Adrenal gland (tissue), 12 donors: Measurements from ENCODE around the gene CLMP. TPM values are rescaled to one million over a fixed set of nuclear protein-coding genes. Genes with fewer than 3 reads are reported as not detected.

Experiments used
- DNase-seq, 7 donors: peaks; one replicate each; pipeline ENCODE4 v3.0.0-alpha.2; 2019 to 2020
- H3K27ac ChIP-seq, 5 donors: fragments of 200-600 bp; sonication (generic) in 4 of 5; 1 replicate in 3 of 5; 2 replicates in 2 of 5; pipeline versions ENCODE4 v1.5.1 to v1.8.0; 2016 to 2020; ENCODE audit warnings: mild to moderate bottlenecking in 1 of 5
- H3K27me3 ChIP-seq: fragments of 200-600 bp; 2 replicates; pipeline ENCODE4 v1.8.0; 2021
- H3K36me3 ChIP-seq, 2 donors: fragments of 200-600 bp; replicated peaks in 1 of 2; 1 replicate in 1 of 2; 2 replicates in 1 of 2; pipeline versions ENCODE4 v1.5.1 to v1.8.0; 2018 to 2022
- H3K4me1 ChIP-seq, 2 donors: fragments of 200-600 bp; replicated peaks in 1 of 2; 1 replicate in 1 of 2; 2 replicates in 1 of 2; pipeline versions ENCODE4 v1.5.1 to v1.8.0; 2018 to 2021
- H3K4me3 ChIP-seq, 4 donors: fragments of 200-600 bp; sonication (generic) in 3 of 4; one replicate each; pipeline ENCODE4 v1.5.1; 2016 to 2018
- H3K9me3 ChIP-seq, 3 donors: fragments of 200-600 bp; sonication (generic) in 1 of 3; replicated peaks in 1 of 3; 1 replicate in 2 of 3; 2 replicates in 1 of 3; pipeline versions ENCODE4 v1.5.1 to v1.8.0; 2016 to 2021
- POLR2A ChIP-seq, 2 donors: fragments of 450-650 bp; IDR thresholded peaks; one replicate each; pipeline ENCODE4 v1.6.1; 2017; ENCODE audit warnings: antibody characterized with exemption in 2 of 2, mild to moderate bottlenecking in 2 of 2, moderate library complexity in 1 of 2
- WGBS, 4 donors: extraction: QIAGEN DNeasy Blood & Tissue Kit in 2 of 4; methylation state at CpG; one replicate each; pipeline versions ENCODE4 v1.1.5 to v1.1.7; 2013 to 2017; 5-methylcytosine and 5-hydroxymethylcytosine counted together
- intact Hi-C, 2 donors: fragments of 100-400 bp; cut with DNase I; formaldehyde crosslinking; loops; one replicate each; pipeline versions ENCODE4 v1.14.1 to v1.15.0; 2022 to 2023
- polyA plus RNA-seq, 3 donors: library from polyadenylated mRNA; stranded (reverse); fragments of 200-250 nt in 2 of 3; fragments of 350-450 nt in 1 of 3; fragmentation: Illumina TruSeq in 1 of 3; extraction: RNeasy Lipid Tissue Mini Kit (QIAGEN cat#74804) in 1 of 3; gene quantifications; one replicate each; pipeline ENCODE4 v1.2.3, GENCODE V29; 2013 to 2014
- total RNA-seq, 9 donors: library from RNA; depleted of rRNA in 4 of 9; stranded (reverse); fragments of >200 nt in 4 of 9; fragments of 120-200 nt in 1 of 9; fragmentation: NEBNext Ultra II Directional in 1 of 9; extraction: Animal tissue kit (Norgen Biotek cat#: 25700) in 1 of 9; gene quantifications; one replicate each; pipeline versions ENCODE4 v1.1.0 to v1.2.4, GENCODE V29; 2013 to 2023
- TF ChIP-seq, protein P1 (sequence below), 6 experiments: fragments of 450-650 bp in 4 of 6; fragments of 200-600 bp in 2 of 6; sonication (generic) in 1 of 6; IDR thresholded peaks; 1 replicate in 5 of 6; 2 replicates in 1 of 6; pipeline versions ENCODE4 v1.5.1 to v1.8.0; 2016 to 2021; ENCODE audit warnings: antibody characterized with exemption in 6 of 6, mild to moderate bottlenecking in 2 of 6, moderate library complexity in 1 of 6
- donor health status: healthy with polysubstance abuse.
- donor health status: Bipolar disorder and iron deficiency.
- donor health status: DM: yes; HTN: yes; CAD: no.
- donor health status: DM: no; HTN: no; CAD: no.
- donor health status: DM: no; HTN: no; CAD: no.
- donor health status: DM: yes; HTN: yes; CAD: no.

CLMP gene
- total and polyA plus RNA-seq, 12 donors: 3.8 to 36.6 (median 19.8) TPM

DNA sequence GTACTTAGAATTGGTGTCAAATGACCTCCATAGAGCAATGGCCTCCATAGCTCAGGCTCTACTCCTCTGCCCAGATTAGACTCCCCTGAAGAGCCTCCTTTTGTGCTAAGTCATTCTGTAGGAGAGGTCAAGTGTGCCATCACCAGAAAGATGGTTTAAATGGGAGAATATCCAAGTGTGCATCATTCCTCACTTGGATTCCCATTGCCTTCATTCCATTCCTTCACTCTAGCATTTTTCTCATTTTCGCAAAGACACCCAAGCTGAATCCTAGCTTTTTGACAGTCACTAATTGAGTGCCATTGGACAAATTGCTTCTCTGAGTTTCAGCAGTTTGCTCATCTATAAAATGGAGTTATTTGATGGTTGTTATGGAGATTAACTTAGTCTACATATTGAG, 16.9 kb downstream of the CLMP start:
- no peak for DNase-seq
- H3K4me3 ChIP-seq: no peak overlapping the region
- H3K27ac ChIP-seq: no peak overlapping the region
- TF ChIP-seq, protein P1, sequence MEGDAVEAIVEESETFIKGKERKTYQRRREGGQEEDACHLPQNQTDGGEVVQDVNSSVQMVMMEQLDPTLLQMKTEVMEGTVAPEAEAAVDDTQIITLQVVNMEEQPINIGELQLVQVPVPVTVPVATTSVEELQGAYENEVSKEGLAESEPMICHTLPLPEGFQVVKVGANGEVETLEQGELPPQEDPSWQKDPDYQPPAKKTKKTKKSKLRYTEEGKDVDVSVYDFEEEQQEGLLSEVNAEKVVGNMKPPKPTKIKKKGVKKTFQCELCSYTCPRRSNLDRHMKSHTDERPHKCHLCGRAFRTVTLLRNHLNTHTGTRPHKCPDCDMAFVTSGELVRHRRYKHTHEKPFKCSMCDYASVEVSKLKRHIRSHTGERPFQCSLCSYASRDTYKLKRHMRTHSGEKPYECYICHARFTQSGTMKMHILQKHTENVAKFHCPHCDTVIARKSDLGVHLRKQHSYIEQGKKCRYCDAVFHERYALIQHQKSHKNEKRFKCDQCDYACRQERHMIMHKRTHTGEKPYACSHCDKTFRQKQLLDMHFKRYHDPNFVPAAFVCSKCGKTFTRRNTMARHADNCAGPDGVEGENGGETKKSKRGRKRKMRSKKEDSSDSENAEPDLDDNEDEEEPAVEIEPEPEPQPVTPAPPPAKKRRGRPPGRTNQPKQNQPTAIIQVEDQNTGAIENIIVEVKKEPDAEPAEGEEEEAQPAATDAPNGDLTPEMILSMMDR (IDR thresholded peaks at IDR 0.05): no peak
- no peak for TF ChIP-seq POLR2A (IDR thresholded peaks at IDR 0.05)
- no peaks in the 10 kb centered on the region for H3K27me3 ChIP-seq
- intact Hi-C loops: no loop called here
- 92 to 100% (median 96%) methylated on average over 1 of the region's 1 CpG for WGBS, 4 donors
- H3K36me3 ChIP-seq: no peaks in the 10 kb centered on the region
- H3K9me3 ChIP-seq: no peaks in the 10 kb centered on the region
- peaks cover 7 to 26% of the 10 kb centered on the region in 2 donors for H3K4me1 ChIP-seq

DNA sequence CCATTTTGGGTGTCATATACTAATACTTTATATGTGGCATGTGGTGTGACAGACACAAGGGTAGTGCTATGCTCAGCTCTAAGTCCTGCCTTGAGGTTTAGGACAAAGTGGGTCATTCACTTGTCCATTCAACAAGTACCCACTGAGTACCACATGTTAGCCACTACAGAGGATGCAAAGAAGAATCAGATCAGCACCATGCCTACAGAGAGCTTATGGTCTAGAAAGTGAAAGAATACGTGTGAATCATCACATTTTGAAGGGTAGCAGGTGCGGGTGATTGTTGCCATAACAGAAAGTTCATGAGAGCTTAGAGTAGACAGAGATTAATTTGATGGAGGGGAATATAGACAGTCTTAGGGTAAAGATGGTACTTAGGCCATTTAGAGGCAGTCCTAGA, 18.3 kb downstream of the CLMP start:
- no peak overlapping the region for H3K4me3 ChIP-seq
- no peaks in the 10 kb centered on the region for H3K9me3 ChIP-seq
- WGBS, 4 donors: 90 to 96% (median 94%) methylated on average over 2 of the region's 2 CpGs
- intact Hi-C loops: no loop called here
- no peaks in the 10 kb centered on the region for H3K27me3 ChIP-seq
- TF ChIP-seq, protein P1 (IDR thresholded peaks at IDR 0.05): no peak
- TF ChIP-seq POLR2A (IDR thresholded peaks at IDR 0.05): no peak
- no peak for DNase-seq
- no peaks in the 10 kb centered on the region for H3K36me3 ChIP-seq
- peaks cover 7 to 26% of the 10 kb centered on the region in 2 donors for H3K4me1 ChIP-seq
- no peak overlapping the region for H3K27ac ChIP-seq

- Histone ChIP-seq H3K9me3 (no peaks in the 10 kb centered on the region), H3K4me1 (peaks cover 4 to 26% of the 10 kb centered on the region in 2 donors), H3K27me3 (no peaks in the 10 kb centered on the region), H3K36me3 (no peaks in the 10 kb centered on the region), H3K4me3 (no peak overlapping the region), H3K27ac (peak overlapping the region in 2 of 5 donors; percentile 43 to 77)
- no peak for TF ChIP-seq POLR2A (IDR thresholded peaks at IDR 0.05)
- TF ChIP-seq, protein P1 (IDR thresholded peaks at IDR 0.05): no peak
- 36 to 51% (median 37%) methylated on average over 7 of the region's 7 CpGs for WGBS, 4 donors
- intact Hi-C loops: no loop called here
- peak; percentile 27 to 71 (median 67) for DNase-seq
These were observed 20.6 kb downstream of the CLMP start for GRCh38 chr11:123174196-123175183.

- TF ChIP-seq, protein P1 (IDR thresholded peaks at IDR 0.05): no peak
- no peak for TF ChIP-seq POLR2A (IDR thresholded peaks at IDR 0.05)
- Histone ChIP-seq H3K4me3 (no peak overlapping the region), H3K36me3 (no peaks in the 10 kb centered on the region), H3K4me1 (peaks cover 4 to 26% of the 10 kb centered on the region in 2 donors), H3K27me3 (no peaks in the 10 kb centered on the region), H3K27ac (no peak overlapping the region), H3K9me3 (no peaks in the 10 kb centered on the region)
- intact Hi-C loops: no loop called here
- whole genome bisulfite sequencing, 4 donors: 91 to 100% (median 97%) methylated on average over 3 of the region's 3 CpGs
- no peak for DNase-seq
These were observed 21.2 kb downstream of the CLMP start for GRCh38 chr11:123173856-123174186.
